ENCODE results near the gene SMIM17.

DNA sequence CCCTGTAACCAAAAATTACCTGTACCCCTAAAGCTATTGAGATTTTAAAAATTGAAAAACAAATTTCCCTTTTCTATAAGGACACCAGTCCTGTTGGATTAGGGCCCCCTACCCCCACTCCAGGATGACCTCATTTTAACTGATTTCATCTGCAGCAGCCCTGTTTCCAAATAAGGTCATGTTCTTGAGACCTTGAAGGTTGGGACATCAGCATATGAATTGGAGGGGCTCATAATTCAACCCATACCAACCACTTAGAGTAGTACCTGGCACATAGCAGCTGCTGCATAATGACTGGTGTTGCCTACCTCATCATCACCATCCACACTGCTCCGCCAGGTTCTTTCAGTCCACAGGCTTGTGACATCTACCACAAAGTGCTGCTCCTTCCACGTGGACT is 30.2 kb upstream of the SMIM17 start:
- TF ChIP-seq, protein P1, sequence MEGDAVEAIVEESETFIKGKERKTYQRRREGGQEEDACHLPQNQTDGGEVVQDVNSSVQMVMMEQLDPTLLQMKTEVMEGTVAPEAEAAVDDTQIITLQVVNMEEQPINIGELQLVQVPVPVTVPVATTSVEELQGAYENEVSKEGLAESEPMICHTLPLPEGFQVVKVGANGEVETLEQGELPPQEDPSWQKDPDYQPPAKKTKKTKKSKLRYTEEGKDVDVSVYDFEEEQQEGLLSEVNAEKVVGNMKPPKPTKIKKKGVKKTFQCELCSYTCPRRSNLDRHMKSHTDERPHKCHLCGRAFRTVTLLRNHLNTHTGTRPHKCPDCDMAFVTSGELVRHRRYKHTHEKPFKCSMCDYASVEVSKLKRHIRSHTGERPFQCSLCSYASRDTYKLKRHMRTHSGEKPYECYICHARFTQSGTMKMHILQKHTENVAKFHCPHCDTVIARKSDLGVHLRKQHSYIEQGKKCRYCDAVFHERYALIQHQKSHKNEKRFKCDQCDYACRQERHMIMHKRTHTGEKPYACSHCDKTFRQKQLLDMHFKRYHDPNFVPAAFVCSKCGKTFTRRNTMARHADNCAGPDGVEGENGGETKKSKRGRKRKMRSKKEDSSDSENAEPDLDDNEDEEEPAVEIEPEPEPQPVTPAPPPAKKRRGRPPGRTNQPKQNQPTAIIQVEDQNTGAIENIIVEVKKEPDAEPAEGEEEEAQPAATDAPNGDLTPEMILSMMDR (IDR thresholded peaks at IDR 0.05), result no peak
- no peak for TF ChIP-seq POLR2A (IDR thresholded peaks at IDR 0.05)

Data from adrenal gland (tissue), 5 donors.